ENCODE results near the gene FDXR.

Gene FDXR

GRCh38 chr17:74831444-74832146, 41.2 kb downstream of the FDXR start:
- no peak for DNase-seq

GRCh38 chr17:74830861-74831260, 41.9 kb downstream of the FDXR start:
- no peak for DNase-seq

- DNase-seq: no peak
Measured at GRCh38 chr17:74827800-74828199, 45.0 kb downstream of the FDXR start.

GRCh38 chr17:74825952-74826719, 46.7 kb downstream of the FDXR start:
- no peak for DNase-seq

GRCh38 chr17:74824961-74825627, 47.7 kb downstream of the FDXR start:
- DNase-seq: no peak

- no peak for DNase-seq
Measured at GRCh38 chr17:74822939-74823367, 49.8 kb downstream of the FDXR start.

GRCh38 chr17:74822335-74822938, 50.4 kb downstream of the FDXR start:
- DNase-seq: no peak

- no peak for DNase-seq
Measured at GRCh38 chr17:74821655-74822334, 51.0 kb downstream of the FDXR start.

- no peak for DNase-seq
Measured at GRCh38 chr17:74819801-74820436, 52.9 kb downstream of the FDXR start.

- no peak for DNase-seq
Measured at GRCh38 chr17:74818291-74818938, 54.4 kb downstream of the FDXR start.

GRCh38 chr17:74816905-74817620, 55.7 kb downstream of the FDXR start:
- no peak for DNase-seq

- DNase-seq: no peak
Measured at GRCh38 chr17:74815550-74816370, 57.0 kb downstream of the FDXR start.

- DNase-seq: no peak
Measured at GRCh38 chr17:74815067-74815466, 57.7 kb downstream of the FDXR start.

- no peak for DNase-seq
Measured at GRCh38 chr17:74814453-74814852, 58.3 kb downstream of the FDXR start.

All from 8988T (cell line).